HEK293T (cell line): Measurements from ENCODE around the gene TUBE1.

Experiments used
- ARNT ChIP-seq: fragments of 450-650 bp; IDR thresholded peaks from 2 replicates; pipeline ENCODE4 v1.6.1; 2017; ENCODE audit warnings: mild to moderate bottlenecking
- BHLHE40 ChIP-seq: fragments of 450-650 bp; IDR thresholded peaks from 2 replicates; pipeline ENCODE4 v1.6.1; 2016; ENCODE audit warnings: mild to moderate bottlenecking, moderate library complexity, borderline replicate concordance
- FOXM1 ChIP-seq: fragments of 450-650 bp; IDR thresholded peaks from 2 replicates; pipeline ENCODE4 v1.6.1; 2017; ENCODE audit warnings: mild to moderate bottlenecking, borderline replicate concordance
- NFRKB ChIP-seq: fragments of 450-650 bp; IDR thresholded peaks from 2 replicates; pipeline ENCODE4 v1.6.1; 2016; ENCODE audit warnings: mild to moderate bottlenecking, moderate library complexity
- SP1 ChIP-seq: fragments of 450-650 bp; IDR thresholded peaks from 2 replicates; pipeline ENCODE4 v1.6.1; 2017

DNA sequence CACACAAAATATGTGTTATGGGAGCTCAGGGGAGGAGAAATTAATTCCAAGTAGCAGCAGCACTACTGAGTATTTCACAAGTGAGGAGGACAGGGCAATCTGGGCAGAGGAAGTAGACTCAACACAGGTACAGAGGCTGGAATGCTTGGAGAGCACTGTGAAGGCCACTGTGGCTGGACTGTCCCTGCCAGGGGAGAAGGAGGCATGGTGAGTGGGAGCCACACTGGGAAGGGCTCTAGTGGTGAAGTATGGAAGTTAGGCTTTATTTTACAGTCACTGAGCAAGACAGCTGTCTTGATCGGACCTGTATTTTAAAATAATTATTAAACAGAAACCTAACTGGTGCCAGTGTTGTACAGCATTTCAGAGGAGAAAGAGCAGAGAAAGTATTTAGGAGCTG is 28.9 kb upstream of the TUBE1 start:
- TF ChIP-seq SP1 (no peak), ARNT (no peak), NFRKB (no peak), BHLHE40 (no peak), FOXM1 (no peak)
